GM19238 (cell line): ENCODE data around the gene CISH.

ENCODE experiments used
- DNase-seq: peaks from one replicate; pipeline ENCODE4 v3.0.0; 2011; ENCODE audit warnings: low spot score; ENCODE audit not compliant: insufficient read length

Gene CISH

GRCh38 chr3:50637011-50637410, 25.4 kb upstream of the CISH start:
- DNase-seq = no peak

DNA sequence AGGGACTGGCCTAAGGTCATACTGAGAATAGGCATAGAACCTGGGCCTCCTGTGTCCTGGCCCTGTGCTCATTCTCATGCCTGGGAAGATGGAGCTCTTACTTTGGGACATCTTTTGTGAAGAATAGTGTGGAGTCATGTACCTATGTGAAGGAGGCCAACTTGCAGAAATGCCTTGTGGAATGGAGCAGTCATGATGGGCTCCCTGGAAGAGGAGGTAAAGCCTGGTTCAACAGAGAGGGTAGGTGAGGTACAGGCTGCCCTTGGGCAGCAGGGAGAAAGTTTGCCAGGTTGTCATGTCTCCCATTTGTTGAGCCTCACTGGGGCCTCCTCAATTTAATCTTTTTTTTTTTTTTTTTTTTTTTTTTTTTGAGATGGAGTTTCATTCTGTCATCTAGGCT, 23.5 kb upstream of the CISH start:
- DNase-seq = no peak

DNA sequence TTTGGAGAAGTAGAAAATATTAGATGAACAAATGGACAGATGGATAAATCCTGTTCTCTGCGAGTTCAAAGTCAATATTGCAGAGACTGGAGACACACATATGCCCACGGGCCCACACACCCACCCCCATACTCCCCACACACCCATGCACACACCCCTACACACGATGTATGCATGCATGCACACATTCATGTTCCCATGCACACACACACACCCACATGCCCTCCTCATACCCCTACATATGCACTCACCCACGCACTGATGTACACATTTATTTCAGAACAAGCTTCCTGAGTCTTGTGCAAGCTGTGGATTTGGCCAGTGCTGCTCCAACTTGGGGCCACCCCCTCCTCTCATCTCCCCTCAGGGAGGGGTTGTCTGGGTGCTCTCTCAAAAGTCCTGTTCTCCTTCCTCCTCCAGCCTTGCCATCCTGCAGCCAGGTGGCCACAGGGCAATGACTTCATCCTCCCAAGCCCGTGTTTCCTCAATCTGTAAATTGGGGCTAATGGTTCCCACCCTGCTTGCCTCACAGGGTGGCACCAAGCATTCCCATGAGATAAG, 21.7 kb upstream of the CISH start:
- DNase-seq = no peak

GRCh38 chr3:50632450-50632849, 20.9 kb upstream of the CISH start:
- no peak for DNase-seq

DNA sequence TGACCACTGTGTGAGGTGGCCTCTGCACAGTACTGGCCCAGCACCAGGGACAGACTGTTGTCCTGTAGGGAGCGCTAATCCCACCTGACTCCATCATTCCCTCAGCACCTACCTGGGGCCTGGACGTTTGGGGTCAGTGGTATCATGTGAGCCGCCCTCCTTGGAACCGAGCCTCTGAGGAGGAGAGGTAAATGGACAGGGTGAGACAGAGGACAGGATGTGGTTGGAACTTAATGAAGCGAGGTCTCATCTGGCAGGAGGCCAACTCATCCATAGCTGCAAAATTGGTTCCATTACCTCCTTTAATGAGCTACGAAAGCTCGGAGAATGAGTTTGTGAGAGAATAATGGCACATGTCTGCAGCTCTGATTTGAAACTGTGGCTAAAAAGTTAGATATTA, 19.3 kb upstream of the CISH start:
- no peak for DNase-seq

DNA sequence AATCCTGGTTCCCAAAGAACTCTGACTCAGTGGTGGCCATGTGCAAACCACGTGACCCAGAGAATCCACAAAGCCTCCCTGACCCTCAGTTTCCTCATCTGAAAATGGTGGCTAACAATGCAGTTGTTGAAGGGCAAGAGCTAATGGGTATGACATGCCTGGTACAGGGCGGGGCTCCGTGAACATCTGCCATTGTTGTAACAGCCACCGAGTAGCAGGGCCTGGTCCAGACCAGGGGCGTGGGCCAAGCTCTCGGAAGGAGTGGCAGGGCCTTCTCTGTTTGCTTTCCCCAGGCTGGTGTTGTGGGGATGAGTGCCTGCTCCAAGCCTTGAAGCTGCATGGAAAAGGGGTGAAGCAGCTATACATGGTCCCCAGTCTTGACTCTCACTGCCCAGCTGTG, 18.8 kb upstream of the CISH start:
- no peak for DNase-seq

GRCh38 chr3:50628601-50629000, 17.0 kb upstream of the CISH start:
- DNase-seq = no peak

GRCh38 chr3:50627407-50628051, 16.0 kb upstream of the CISH start:
- no peak for DNase-seq

DNA sequence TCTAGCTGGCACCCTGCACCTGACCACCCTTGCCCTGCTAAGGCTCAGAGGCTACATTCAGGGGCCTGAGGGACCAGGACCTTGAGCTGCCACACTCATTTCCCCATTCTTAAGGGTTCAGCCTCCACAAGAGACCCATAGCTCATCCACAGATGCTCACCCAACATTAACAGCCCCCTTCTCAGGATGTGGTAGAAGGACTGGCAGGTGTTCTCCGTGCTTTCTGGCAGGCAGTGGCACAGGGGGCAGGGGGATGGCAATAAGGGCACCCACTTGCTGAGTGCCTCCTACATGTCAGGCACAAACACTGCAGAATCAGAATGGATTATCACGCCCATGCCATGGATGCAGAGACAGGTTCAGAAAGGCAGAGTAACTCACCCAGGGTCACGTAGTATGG, 14.8 kb upstream of the CISH start:
- DNase-seq = no peak

DNA sequence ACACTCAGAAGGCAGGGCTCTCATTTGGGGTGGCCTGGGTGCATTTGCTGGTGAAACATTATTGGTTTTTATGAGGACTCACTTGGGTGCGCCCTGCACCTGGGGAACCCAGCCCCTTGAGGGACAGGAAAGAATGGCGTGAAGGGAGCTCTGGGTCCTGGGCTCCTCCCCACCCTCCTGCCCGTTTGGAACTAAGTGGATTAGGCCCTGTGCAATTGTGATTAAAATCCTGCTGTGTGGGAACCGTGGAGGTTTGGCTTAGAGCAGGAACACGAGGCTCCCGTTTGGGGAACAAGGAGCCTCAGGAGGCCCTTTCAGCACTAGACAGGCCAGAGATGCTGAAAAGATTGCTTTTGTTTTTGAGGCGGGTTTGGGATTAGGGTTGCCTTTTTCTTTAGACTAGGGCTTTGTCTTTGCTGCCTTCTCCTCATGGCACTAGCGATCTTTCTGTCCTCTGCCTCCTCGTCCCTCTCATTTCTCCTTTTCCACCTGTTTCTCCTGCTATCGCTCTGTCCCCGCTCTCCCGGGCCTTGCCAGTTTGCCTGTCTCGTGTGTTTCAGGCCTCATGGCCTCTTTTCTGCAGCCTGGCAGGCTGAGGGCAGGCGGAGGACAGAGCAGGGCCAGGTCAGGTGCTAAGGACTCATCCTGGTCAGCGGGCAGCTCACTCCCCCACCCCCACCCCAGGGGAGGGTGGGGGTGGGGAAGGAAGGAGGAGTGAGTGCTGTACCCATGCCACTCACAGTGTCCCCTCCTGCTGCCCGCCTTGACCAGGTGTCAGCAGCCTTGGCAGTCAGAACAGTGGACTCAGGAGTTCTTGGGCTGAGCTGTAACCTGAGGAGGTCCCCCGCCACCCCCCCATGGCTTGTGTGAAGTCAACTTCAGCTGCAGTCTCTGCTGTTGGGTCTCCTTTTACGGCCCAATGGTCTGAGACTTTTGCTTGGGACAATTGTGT, 13.9 kb upstream of the CISH start:
- no peak for DNase-seq

DNA sequence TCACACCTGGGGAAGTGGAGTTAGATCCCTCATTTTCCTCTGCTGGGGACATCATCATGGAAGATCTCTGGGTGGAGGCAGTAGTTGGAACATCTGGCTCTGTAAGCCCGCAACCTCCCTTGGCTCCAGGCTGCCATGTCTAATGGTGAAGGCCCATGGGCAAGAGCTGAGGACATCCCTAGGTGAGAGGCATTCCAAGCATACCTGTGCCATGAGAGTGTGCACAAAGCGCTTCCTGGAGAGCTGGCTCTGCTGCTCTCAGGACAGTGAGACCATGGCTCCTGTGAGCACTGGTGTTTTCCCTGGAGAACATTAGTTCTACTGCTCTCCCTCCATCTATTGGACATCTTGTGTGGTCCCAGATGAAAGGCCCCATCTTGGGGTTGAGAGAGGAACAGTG, 13.1 kb upstream of the CISH start:
- no peak for DNase-seq

DNA sequence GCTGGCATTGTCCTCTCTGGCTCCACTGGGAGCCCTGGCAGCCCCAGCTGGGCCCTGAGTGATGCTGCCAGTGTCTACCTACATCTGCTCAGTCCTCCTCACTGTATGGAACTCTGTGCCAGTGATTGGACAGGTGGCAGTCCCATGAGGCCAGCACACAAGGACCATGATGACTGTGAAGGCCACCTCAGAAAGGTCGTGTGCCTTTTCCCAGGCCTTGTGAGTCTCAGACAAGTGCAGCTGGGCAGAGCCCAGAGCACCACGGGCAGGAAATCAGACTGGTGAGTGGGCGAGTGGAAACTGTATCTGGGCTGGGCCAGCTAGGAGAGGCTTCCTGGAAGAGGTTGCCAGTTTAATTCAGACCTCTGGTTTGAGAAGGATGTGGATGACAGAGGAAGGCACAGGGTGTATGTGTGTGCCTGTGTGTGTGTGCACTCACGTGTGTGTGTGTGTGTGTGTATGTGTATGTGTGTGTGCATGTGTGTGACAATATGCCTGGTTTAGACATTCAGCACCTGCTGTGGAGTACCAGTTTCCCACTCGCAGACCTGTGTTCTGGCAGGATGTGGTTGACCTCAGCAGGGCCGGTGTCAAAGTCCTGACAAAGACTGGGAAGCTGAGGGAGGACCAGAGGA, 12.4 kb upstream of the CISH start:
- peak; percentile 24 for DNase-seq

GRCh38 chr3:50622881-50623280, 11.3 kb upstream of the CISH start:
- no peak for DNase-seq

GRCh38 chr3:50620820-50621219, 9.2 kb upstream of the CISH start:
- DNase-seq = no peak

DNA sequence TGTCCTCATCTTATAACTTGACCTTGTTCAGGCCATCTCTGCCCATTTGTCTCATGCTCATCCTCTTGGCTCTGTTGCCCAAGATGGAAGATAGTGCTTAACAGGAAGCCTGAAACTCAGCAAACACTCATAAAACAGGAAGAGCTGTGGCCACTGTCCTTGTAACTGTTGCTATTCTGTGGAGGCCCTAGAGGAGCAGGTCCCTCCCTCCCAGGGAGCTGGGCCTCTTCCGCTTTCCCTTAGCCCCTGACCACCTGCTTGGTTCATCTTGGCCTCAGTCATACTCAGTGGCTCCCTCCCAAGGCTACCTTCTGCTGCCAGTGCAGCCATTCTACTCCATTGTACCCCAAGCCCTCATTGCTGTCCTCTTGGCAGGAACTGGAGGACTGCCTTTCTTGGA, 8.8 kb upstream of the CISH start:
- DNase-seq = no peak

- no peak for DNase-seq
Observed at GRCh38 chr3:50617911-50618481, 6.4 kb upstream of the CISH start.

GRCh38 chr3:50617096-50617791, 5.7 kb upstream of the CISH start, which contains the start of gene MAPKAPK3:
MAPKAPK3 (plus strand) TSS chr3:50617151; CDS start chr3:50617566, 415 bp downstream.
- DNase-seq = no peak

- peak; percentile 83 for DNase-seq
Observed at GRCh38 chr3:50616770-50617095, 5.2 kb upstream of the CISH start.

GRCh38 chr3:50616003-50616769, 4.6 kb upstream of the CISH start:
- peak; percentile 80 for DNase-seq

DNA sequence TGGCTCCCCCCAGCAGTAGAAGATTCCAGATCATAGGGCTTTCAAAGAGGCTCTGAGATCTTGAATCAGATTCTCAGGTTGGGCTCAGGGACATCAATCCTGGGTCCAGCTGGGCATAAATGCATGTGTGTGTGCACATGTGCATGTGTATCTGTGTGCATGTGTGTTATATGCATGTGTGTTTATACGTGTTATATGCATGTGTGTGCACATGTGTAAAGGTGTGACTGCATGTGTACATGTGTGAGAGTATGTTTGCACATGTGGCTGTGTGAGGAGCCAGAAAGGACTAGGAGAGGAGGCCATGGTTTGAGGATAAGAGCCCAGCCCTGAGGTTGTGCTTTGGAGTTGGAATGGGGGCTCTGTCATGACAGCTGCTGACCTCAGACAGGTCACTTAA, 3.6 kb upstream of the CISH start:
- no peak for DNase-seq
